Mesenchymal stem cell (in vitro differentiated cells and primary cell): Measurements from ENCODE around the gene PLCB2.
A peak's percentile ranks its signal among the peaks of the same experiment; 100 is the strongest.

ENCODE experiments used
- DNase-seq: peaks from one replicate; pipeline ENCODE4 v3.0.0-alpha.2; 2013
- H2AFZ ChIP-seq: one replicate; pipeline ENCODE4 v1.6.1; 2013; ENCODE audit warnings: low read depth, mild to moderate bottlenecking, control low read depth, inconsistent platforms, low read length, moderate library complexity
- H2AK5ac ChIP-seq: 2 replicates; pipeline ENCODE4 v1.6.1; 2013; ENCODE audit warnings: low read length, moderate library complexity, mild to moderate bottlenecking, inconsistent platforms; ENCODE audit not compliant: severe bottlenecking
- H2BK120ac ChIP-seq: one replicate; pipeline ENCODE4 v1.6.1; 2013; ENCODE audit warnings: low read depth, mild to moderate bottlenecking, inconsistent platforms, low read length, moderate library complexity
- H2BK12ac ChIP-seq, 2 experiments: one replicate each; pipeline ENCODE4 v1.6.1; 2013; ENCODE audit warnings: inconsistent platforms in 2 of 2, low read length in 2 of 2, mild to moderate bottlenecking in 2 of 2, moderate library complexity in 2 of 2, control low read depth in 1 of 2
- H2BK15ac ChIP-seq: one replicate; pipeline ENCODE4 v1.6.1; 2013; ENCODE audit warnings: mild to moderate bottlenecking, low read depth, inconsistent platforms; ENCODE audit not compliant: poor library complexity, severe bottlenecking
- H2BK5ac ChIP-seq: 2 replicates; pipeline ENCODE4 v1.6.1; 2013; ENCODE audit warnings: low read depth, mild to moderate bottlenecking, low read length, control low read depth, inconsistent platforms; ENCODE audit not compliant: poor library complexity, severe bottlenecking
- H3K14ac ChIP-seq, 2 experiments: one replicate each; pipeline ENCODE4 v1.6.1; 2013; ENCODE audit warnings: inconsistent platforms in 2 of 2, low read length in 2 of 2, control low read depth in 1 of 2, mild to moderate bottlenecking in 1 of 2, moderate library complexity in 1 of 2
- H3K18ac ChIP-seq, 2 experiments: one replicate each; pipeline ENCODE4 v1.6.1; 2013; ENCODE audit warnings: inconsistent platforms in 2 of 2, low read length in 2 of 2, control low read depth in 1 of 2, low read depth in 1 of 2, mild to moderate bottlenecking in 1 of 2
- H3K23ac ChIP-seq, 2 experiments: one replicate each; pipeline ENCODE4 v1.6.1; 2013; ENCODE audit warnings: inconsistent platforms in 2 of 2, low read length in 2 of 2, mild to moderate bottlenecking in 2 of 2, moderate library complexity in 2 of 2, control low read depth in 1 of 2
- H3K27ac ChIP-seq: 2 replicates; pipeline ENCODE4 v1.5.1; 2013; ENCODE audit warnings: mild to moderate bottlenecking, moderate library complexity, low read length, control low read depth, inconsistent platforms; ENCODE audit not compliant: poor library complexity, severe bottlenecking
- H3K27me3 ChIP-seq, 2 experiments: 2 replicates each; pipeline versions ENCODE4 v1.6.1 to v1.7.0; 2013; ENCODE audit warnings: low read length in 2 of 2, mild to moderate bottlenecking in 2 of 2, moderate library complexity in 2 of 2, control low read depth in 1 of 2, inconsistent platforms in 1 of 2; ENCODE audit not compliant: control insufficient read depth in 1 of 2, insufficient read depth in 1 of 2
- H3K36me3 ChIP-seq, 2 experiments: 2 replicates each; pipeline versions ENCODE4 v1.6.1 to v1.7.0; 2013; ENCODE audit warnings: low read length in 2 of 2, control low read depth in 1 of 2, inconsistent platforms in 1 of 2, low read depth in 1 of 2, mild to moderate bottlenecking in 1 of 2; ENCODE audit not compliant: insufficient read depth in 2 of 2, control insufficient read depth in 1 of 2
- H3K4ac ChIP-seq, 2 experiments: one replicate each; pipeline ENCODE4 v1.6.1; 2013; ENCODE audit warnings: inconsistent platforms in 2 of 2, low read length in 2 of 2, mild to moderate bottlenecking in 2 of 2, moderate library complexity in 2 of 2, control low read depth in 1 of 2, low read depth in 1 of 2
- H3K4me1 ChIP-seq: 2 replicates; pipeline ENCODE4 v1.6.1; 2013; ENCODE audit warnings: low read depth, low read length, control low read depth; ENCODE audit not compliant: control insufficient read depth, insufficient read depth
- H3K4me2 ChIP-seq: 2 replicates; pipeline ENCODE4 v1.6.1; 2013; ENCODE audit warnings: low read length, mild to moderate bottlenecking, inconsistent platforms; ENCODE audit not compliant: poor library complexity, severe bottlenecking
- H3K4me3 ChIP-seq, 2 experiments: 2 replicates each; pipeline versions ENCODE4 v1.5.1 to v1.7.0; 2013; ENCODE audit warnings: low read length in 2 of 2, mild to moderate bottlenecking in 2 of 2, control low read depth in 1 of 2, low read depth in 1 of 2; ENCODE audit not compliant: insufficient read depth in 1 of 2
- H3K79me1 ChIP-seq: replicated peaks from 2 replicates; pipeline ENCODE4 v1.6.1; 2013; ENCODE audit warnings: mild to moderate bottlenecking, control low read depth, low read length, inconsistent platforms; ENCODE audit not compliant: poor library complexity, severe bottlenecking
- H3K9ac ChIP-seq: 2 replicates; pipeline ENCODE4 v1.7.0; 2013; ENCODE audit warnings: mild to moderate bottlenecking, low read length, moderate library complexity
- H3K9me3 ChIP-seq: 2 replicates; pipeline ENCODE4 v1.7.0; 2013; ENCODE audit warnings: mild to moderate bottlenecking, low read length; ENCODE audit not compliant: control insufficient read depth
- H4K8ac ChIP-seq: one replicate; pipeline ENCODE4 v1.6.1; 2013; ENCODE audit warnings: inconsistent platforms, mild to moderate bottlenecking, low read length, moderate library complexity
- H4K91ac ChIP-seq: one replicate; pipeline ENCODE4 v1.6.1; 2013; ENCODE audit warnings: mild to moderate bottlenecking, low read length, inconsistent platforms
- WGBS: methylation state at CpG from one replicate; pipeline ENCODE4 v1.1.7; 2013; ENCODE audit warnings: mixed read lengths; 5-methylcytosine and 5-hydroxymethylcytosine counted together

Gene PLCB2

DNA sequence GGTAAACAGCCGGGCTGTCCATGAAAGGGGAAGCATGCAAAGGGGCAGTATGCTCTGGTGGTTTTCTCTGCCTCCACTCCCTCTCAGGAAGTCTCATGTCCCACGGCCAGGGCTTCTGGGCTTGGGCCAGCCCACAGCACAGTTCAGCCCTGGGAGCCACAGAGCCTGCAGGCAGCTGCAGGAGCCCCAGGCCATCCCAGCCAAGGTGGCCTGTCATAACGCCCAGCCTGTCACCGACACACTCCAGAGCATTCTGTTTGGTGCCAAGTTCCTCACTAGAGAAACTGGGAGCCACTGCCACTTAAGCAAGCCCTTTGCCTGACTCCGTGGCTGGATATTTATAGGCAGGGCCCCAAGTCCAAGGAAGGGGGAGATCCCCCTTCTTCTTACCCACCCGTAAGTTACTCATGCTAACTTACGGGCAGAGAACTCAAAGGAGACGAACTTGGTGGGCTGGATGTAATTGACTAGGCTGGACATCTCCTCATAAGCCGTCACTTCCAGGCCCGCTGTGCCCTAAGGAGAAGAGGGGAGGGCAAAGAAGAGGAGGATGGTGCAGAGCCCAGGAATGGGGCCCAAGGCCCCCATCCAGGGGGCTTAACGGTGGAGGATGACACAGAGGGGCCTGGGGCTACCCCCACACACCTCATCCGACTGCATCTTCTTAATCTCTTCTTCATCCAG, 11.7 kb downstream of the PLCB2 start:
- H2BK120ac ChIP-seq = no peak overlapping the region

GRCh38 chr15:40295297-40295696, 12.4 kb downstream of the PLCB2 start:
- peaks cover 63 to 81% of the 10 kb centered on the region in 2 experiments for H3K27me3 ChIP-seq
- H3K79me1 ChIP-seq = no peaks in the 10 kb centered on the region
- H2BK120ac ChIP-seq = no peak overlapping the region
- H2BK15ac ChIP-seq = no peak overlapping the region
- H2BK12ac ChIP-seq = no peak overlapping the region
- no peak overlapping the region for H3K4ac ChIP-seq
- H4K8ac ChIP-seq = no peak overlapping the region
- WGBS = 80% methylated on average over 1 of the region's 1 CpG
- no peak overlapping the region for H3K4me3 ChIP-seq
- H2BK5ac ChIP-seq = no peak overlapping the region
- H3K14ac ChIP-seq = no peak overlapping the region
- H2AK5ac ChIP-seq = no peak overlapping the region
- no peak overlapping the region for H3K9ac ChIP-seq
- H3K4me2 ChIP-seq = no peak overlapping the region
- no peak for DNase-seq
- no peak overlapping the region for H3K23ac ChIP-seq
- no peak overlapping the region for H3K27ac ChIP-seq
- H4K91ac ChIP-seq = no peak overlapping the region
- H3K36me3 ChIP-seq = no peaks in the 10 kb centered on the region
- H3K9me3 ChIP-seq = peaks cover 6% of the 10 kb centered on the region
- no peak overlapping the region for H3K18ac ChIP-seq
- H3K4me1 ChIP-seq = peaks cover 15% of the 10 kb centered on the region
- H2AFZ ChIP-seq = no peak overlapping the region

More for the DNA sequence above, 11.7 kb downstream of the PLCB2 start:
- no peak overlapping the region for H2BK5ac ChIP-seq
- no peaks in the 10 kb centered on the region for H3K36me3 ChIP-seq
- no peak overlapping the region for H3K9ac ChIP-seq
- no peak overlapping the region for H4K91ac ChIP-seq
- H2BK12ac ChIP-seq = no peak overlapping the region
- no peaks in the 10 kb centered on the region for H3K79me1 ChIP-seq
- 72% methylated on average over 12 of the region's 12 CpGs for WGBS
- peaks cover 9% of the 10 kb centered on the region for H3K4me1 ChIP-seq
- DNase-seq = no peak
- peaks cover 59 to 84% of the 10 kb centered on the region in 2 experiments for H3K27me3 ChIP-seq
- peaks cover 11% of the 10 kb centered on the region for H3K9me3 ChIP-seq
- H4K8ac ChIP-seq = no peak overlapping the region
- H3K4ac ChIP-seq = no peak overlapping the region
- H3K4me2 ChIP-seq = no peak overlapping the region
- H2AK5ac ChIP-seq = no peak overlapping the region
- no peak overlapping the region for H3K4me3 ChIP-seq
- H3K23ac ChIP-seq = no peak overlapping the region
- H3K14ac ChIP-seq = no peak overlapping the region
- no peak overlapping the region for H3K27ac ChIP-seq
- H2AFZ ChIP-seq = no peak overlapping the region
- H3K18ac ChIP-seq = no peak overlapping the region
- H2BK15ac ChIP-seq = no peak overlapping the region

- Histone ChIP-seq H2BK12ac (no peak overlapping the region), H3K4me2 (no peak overlapping the region), H3K27me3 (peaks cover 74 to 90% of the 10 kb centered on the region in 2 experiments), H3K4me3 (no peak overlapping the region), H3K9ac (no peak overlapping the region), H2BK5ac (no peak overlapping the region), H3K14ac (no peak overlapping the region), H3K4ac (no peak overlapping the region), H2AFZ (no peak overlapping the region), H2BK120ac (no peak overlapping the region), H4K91ac (no peak overlapping the region), H3K79me1 (no peaks in the 10 kb centered on the region), H4K8ac (no peak overlapping the region), H3K23ac (peak overlapping the region in 1 of 2 experiments; percentile 11), H3K18ac (no peak overlapping the region), H3K9me3 (no peaks in the 10 kb centered on the region), H3K36me3 (no peaks in the 10 kb centered on the region), H2AK5ac (no peak overlapping the region), H3K4me1 (peaks cover 19% of the 10 kb centered on the region), H2BK15ac (no peak overlapping the region), H3K27ac (no peak overlapping the region)
- DNase-seq = no peak
- WGBS = 81% methylated on average over 19 of the region's 20 CpGs
Measured at GRCh38 chr15:40293905-40294895, 13.5 kb downstream of the PLCB2 start.

- Histone ChIP-seq H3K18ac (no peak overlapping the region), H3K79me1 (no peaks in the 10 kb centered on the region), H4K8ac (no peak overlapping the region), H3K4ac (no peak overlapping the region), H3K4me2 (no peak overlapping the region), H3K27ac (no peak overlapping the region), H2BK120ac (no peak overlapping the region), H3K4me1 (peaks cover 19% of the 10 kb centered on the region), H3K36me3 (no peaks in the 10 kb centered on the region), H2BK12ac (peak overlapping the region in 1 of 2 experiments; percentile 15), H3K23ac (no peak overlapping the region), H3K27me3 (peaks cover 75 to 87% of the 10 kb centered on the region in 2 experiments), H3K9me3 (no peaks in the 10 kb centered on the region), H3K9ac (no peak overlapping the region), H2AK5ac (no peak overlapping the region), H4K91ac (no peak overlapping the region), H2AFZ (no peak overlapping the region), H3K14ac (no peak overlapping the region), H2BK5ac (no peak overlapping the region), H3K4me3 (no peak overlapping the region), H2BK15ac (no peak overlapping the region)
- DNase-seq = no peak
Measured at GRCh38 chr15:40293006-40293405, 14.7 kb downstream of the PLCB2 start.
